Psoas muscle (tissue), 8 donors: ENCODE results near the gene CFAP157. TPM values are rescaled to one million over a fixed set of nuclear protein-coding genes. Genes with fewer than 3 reads are reported as not detected.

Source experiments
- ATAC-seq, 4 donors: fragments of 200-7000 bp; cut with Tn5 transposase; one replicate each; pipeline ENCODE4 v1.9.1; 2020; ENCODE audit warnings: moderate library complexity in 3 of 4, mild to moderate bottlenecking in 2 of 4
- DNase-seq, 2 donors: peaks; one replicate each; pipeline ENCODE4 v3.0.0-alpha.2; 2020
- H3K27ac ChIP-seq: fragments of 200-600 bp; one replicate; pipeline ENCODE4 v1.8.0; 2022
- H3K27me3 ChIP-seq, 3 donors: fragments of 200-600 bp in 1 of 3; one replicate each; pipeline versions ENCODE4 v1.6.1 to v1.8.0; 2013 to 2022; ENCODE audit warnings: low read length in 2 of 3, mild to moderate bottlenecking in 2 of 3, moderate library complexity in 1 of 3; ENCODE audit not compliant: insufficient read depth in 3 of 3
- H3K36me3 ChIP-seq, 2 donors: fragments of 200-600 bp in 1 of 2; one replicate each; pipeline versions ENCODE4 v1.6.1 to v1.8.0; 2013 to 2022; ENCODE audit warnings: low read depth in 1 of 2, mild to moderate bottlenecking in 1 of 2, moderate library complexity in 1 of 2; ENCODE audit not compliant: insufficient read depth in 1 of 2
- H3K4me1 ChIP-seq: fragments of 200-600 bp; one replicate; pipeline ENCODE4 v1.8.0; 2022
- H3K4me3 ChIP-seq: fragments of 200-600 bp; one replicate; pipeline ENCODE4 v1.8.0; 2022; ENCODE audit warnings: mild to moderate bottlenecking
- H3K9me3 ChIP-seq: fragments of 200-600 bp; one replicate; pipeline ENCODE4 v1.8.0; 2022
- CTCF ChIP-seq: fragments of 200-600 bp; IDR thresholded peaks from one replicate; pipeline ENCODE4 v1.8.0; 2022; ENCODE audit warnings: antibody characterized with exemption
- WGBS, 3 donors: extraction: QIAGEN DNeasy Blood & Tissue Kit; methylation state at CpG; one replicate each; pipeline versions ENCODE4 v1.1.6 to v1.1.7; 2013; 5-methylcytosine and 5-hydroxymethylcytosine counted together
- intact Hi-C, 2 donors: fragments of 100-400 bp; cut with DNase I; formaldehyde crosslinking; loops; one replicate each; pipeline versions ENCODE4 v1.11.0 to v1.14.2; 2022
- polyA plus RNA-seq, 3 donors: library from polyadenylated mRNA; stranded (reverse); fragments of 200-250 nt; gene quantifications; one replicate each; pipeline ENCODE4 v1.2.3, GENCODE V29; 2013
- total RNA-seq, 4 donors: library from RNA; stranded (reverse); fragmentation: NEBNext Ultra II Directional in 2 of 4; extraction: Animal tissue kit (Norgen Biotek cat#: 25700) in 2 of 4; gene quantifications; one replicate each; pipeline versions ENCODE4 v1.2.1 to v1.2.4, GENCODE V29; 2021 to 2023
- donor health status: healthy with polysubstance abuse.
- donor health status: DM: no; HTN: no; CAD: no; lungs with moderate emphysema.
- donor health status: Bipolar disorder and iron deficiency.
- donor health status: healthy.
- donor health status: DM: yes; HTN: yes; CAD: no.
- donor health status: DM: no; HTN: no; CAD: no.
- donor health status: DM: no; HTN: no; CAD: no.
- donor health status: DM: yes; HTN: yes; CAD: no.

CFAP157 gene
- total and polyA plus RNA-seq, 7 donors: 0.10 to 0.34 (median 0.23) TPM; not detected in 3

- DNase-seq: no peak
- 88 to 96% (median 92%) methylated on average over 5 of the region's 5 CpGs for WGBS, 3 donors
- H3K4me3 ChIP-seq: no peak overlapping the region
- no peak for ATAC-seq
- H3K36me3 ChIP-seq: no peaks in the 10 kb centered on the region
- H3K27ac ChIP-seq: peak overlapping the region; percentile 88
- intact Hi-C loops: loop anchor here in 1 of 2 donors (2.0 kb wide), 1 partner anchor 14 kb away; no protein-coding TSS in a partner anchor
- H3K27me3 ChIP-seq: no peaks in the 10 kb centered on the region
- H3K4me1 ChIP-seq: peaks cover 19% of the 10 kb centered on the region
- TF ChIP-seq CTCF: no peak
- H3K9me3 ChIP-seq: no peaks in the 10 kb centered on the region
These were observed 8.4 kb upstream of the CFAP157 start for GRCh38 chr9:127698386-127698785.

- peak; percentile 98 to 99 (median 98) for ATAC-seq
- peak; percentile 98 to 99 for DNase-seq
- Histone ChIP-seq H3K27ac (peak overlapping the region; percentile 88), H3K27me3 (no peaks in the 10 kb centered on the region), H3K9me3 (no peaks in the 10 kb centered on the region), H3K36me3 (no peaks in the 10 kb centered on the region), H3K4me1 (peaks cover 19% of the 10 kb centered on the region), H3K4me3 (peak overlapping the region; percentile 50)
- intact Hi-C loops: loop anchor here in 1 of 2 donors (2.0 kb wide), 1 partner anchor 14 kb away; no protein-coding TSS in a partner anchor
- peak; percentile 26 for TF ChIP-seq CTCF
- WGBS, 3 donors: 5 to 11% (median 8%) methylated on average over 41 of the region's 41 CpGs
These were observed 7.7 kb upstream of the CFAP157 start for GRCh38 chr9:127698985-127699670.

GRCh38 chr9:127700140-127700539 lies 6.6 kb upstream of the CFAP157 start:
- H3K27me3 ChIP-seq: no peaks in the 10 kb centered on the region
- intact Hi-C loops: no loop called here
- no peak overlapping the region for H3K4me3 ChIP-seq
- DNase-seq (no peak), ATAC-seq (no peak)
- peak overlapping the region; percentile 88 for H3K27ac ChIP-seq
- TF ChIP-seq CTCF: no peak
- peaks cover 19% of the 10 kb centered on the region for H3K4me1 ChIP-seq
- no peaks in the 10 kb centered on the region for H3K9me3 ChIP-seq
- H3K36me3 ChIP-seq: no peaks in the 10 kb centered on the region
- 95 to 98% (median 96%) methylated on average over 2 of the region's 2 CpGs for WGBS, 3 donors

- H3K27me3 ChIP-seq: no peaks in the 10 kb centered on the region
- peak overlapping the region; percentile 88 for H3K27ac ChIP-seq
- 59 to 72% (median 65%) methylated on average over 5 of the region's 5 CpGs for WGBS, 3 donors
- DNase-seq: no peak
- no peaks in the 10 kb centered on the region for H3K36me3 ChIP-seq
- ATAC-seq: no peak
- H3K4me1 ChIP-seq: peaks cover 19% of the 10 kb centered on the region
- intact Hi-C loops: no loop called here
- no peak for TF ChIP-seq CTCF
- H3K9me3 ChIP-seq: no peaks in the 10 kb centered on the region
- H3K4me3 ChIP-seq: no peak overlapping the region
These were observed 6.1 kb upstream of the CFAP157 start for GRCh38 chr9:127700594-127701255.
